SH-SY5Y (cell line): ENCODE data around the gene VENTX.

Experiments used
- GATA2 ChIP-seq: IDR thresholded peaks from 2 replicates; pipeline ENCODE4 v1.6.1; 2011; ENCODE audit warnings: mild to moderate bottlenecking, low read depth, low read length
- GATA3 ChIP-seq: IDR thresholded peaks from 2 replicates; pipeline ENCODE4 v1.6.1; 2011; ENCODE audit warnings: low read depth, mild to moderate bottlenecking, low read length, moderate library complexity

DNA sequence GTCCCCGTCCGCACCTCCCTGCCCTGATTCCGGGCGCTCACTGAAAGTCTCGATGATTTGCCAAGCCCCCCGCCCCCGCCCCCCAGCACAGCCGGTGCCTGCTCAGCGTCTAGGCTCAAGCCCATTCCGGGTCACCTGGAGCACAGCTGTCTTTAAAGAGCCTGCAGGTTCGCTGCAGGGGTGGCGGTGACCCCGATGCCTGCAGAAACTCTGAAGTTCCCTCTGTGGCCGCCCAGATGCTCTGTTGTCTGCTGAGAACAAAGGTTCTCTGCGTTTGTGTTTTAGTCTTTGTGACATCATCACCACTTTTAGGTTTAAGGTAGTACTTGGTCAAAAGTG lies 780 bp downstream of the VENTX start:
- TF ChIP-seq GATA2, result no peak
- TF ChIP-seq GATA3, result no peak
